Germinal center (tissue), 1 donor: ENCODE data around the gene RBKS.
"Not testable (repeated sequence)": the region's sequence is repeated elsewhere in the genome, so short reads cannot be mapped to it uniquely, and the experiment has no call there.

Experiments used
- DNase-seq: peaks from one replicate; pipeline ENCODE4 v3.0.0; 2012; ENCODE audit warnings: mixed read lengths, low spot score

RBKS gene

DNA sequence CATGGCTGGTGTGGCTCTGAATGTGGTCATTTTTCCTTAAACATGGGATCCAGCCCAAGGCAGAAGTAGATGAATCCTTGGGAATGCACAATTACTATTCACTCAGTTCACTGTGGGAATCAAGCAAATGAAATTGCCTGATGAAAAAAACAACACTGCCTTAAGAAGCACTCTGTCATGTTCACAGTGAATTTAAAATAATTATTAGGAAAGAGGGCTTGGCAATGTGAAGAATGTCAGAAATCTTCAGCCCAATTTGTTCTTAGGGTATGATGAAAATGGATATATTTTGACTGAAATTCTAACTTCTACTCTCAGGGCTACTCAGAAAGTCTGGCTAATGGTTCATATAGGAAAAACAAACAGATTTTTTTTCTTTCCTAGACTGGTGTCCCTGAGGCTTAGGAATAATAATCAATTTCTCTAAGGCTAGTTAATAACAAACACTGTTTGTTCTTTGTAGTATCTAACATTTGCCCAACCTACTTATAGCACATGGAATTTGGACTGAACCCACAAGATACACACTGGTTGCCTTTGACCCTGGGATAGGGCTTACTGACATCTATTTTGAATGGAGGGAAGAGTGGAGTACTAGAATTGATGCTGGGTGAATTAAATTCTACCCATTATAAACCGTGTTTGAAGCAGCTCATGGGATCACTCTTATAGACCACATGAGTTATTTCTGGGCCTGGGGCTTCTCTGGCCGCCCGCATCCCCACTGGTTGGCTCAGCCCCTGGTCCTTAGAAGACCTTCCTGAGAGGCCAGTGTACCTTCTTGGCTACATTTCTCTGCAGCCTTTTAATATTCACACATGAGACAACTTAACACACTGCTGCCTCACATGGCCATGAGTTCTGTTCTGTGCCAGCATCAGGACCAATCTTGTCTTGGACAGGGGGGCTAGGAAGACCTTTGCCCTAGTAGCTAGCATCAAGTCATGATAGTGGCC is 127.0 kb downstream of the RBKS start:
- DNase-seq: no peak

DNA sequence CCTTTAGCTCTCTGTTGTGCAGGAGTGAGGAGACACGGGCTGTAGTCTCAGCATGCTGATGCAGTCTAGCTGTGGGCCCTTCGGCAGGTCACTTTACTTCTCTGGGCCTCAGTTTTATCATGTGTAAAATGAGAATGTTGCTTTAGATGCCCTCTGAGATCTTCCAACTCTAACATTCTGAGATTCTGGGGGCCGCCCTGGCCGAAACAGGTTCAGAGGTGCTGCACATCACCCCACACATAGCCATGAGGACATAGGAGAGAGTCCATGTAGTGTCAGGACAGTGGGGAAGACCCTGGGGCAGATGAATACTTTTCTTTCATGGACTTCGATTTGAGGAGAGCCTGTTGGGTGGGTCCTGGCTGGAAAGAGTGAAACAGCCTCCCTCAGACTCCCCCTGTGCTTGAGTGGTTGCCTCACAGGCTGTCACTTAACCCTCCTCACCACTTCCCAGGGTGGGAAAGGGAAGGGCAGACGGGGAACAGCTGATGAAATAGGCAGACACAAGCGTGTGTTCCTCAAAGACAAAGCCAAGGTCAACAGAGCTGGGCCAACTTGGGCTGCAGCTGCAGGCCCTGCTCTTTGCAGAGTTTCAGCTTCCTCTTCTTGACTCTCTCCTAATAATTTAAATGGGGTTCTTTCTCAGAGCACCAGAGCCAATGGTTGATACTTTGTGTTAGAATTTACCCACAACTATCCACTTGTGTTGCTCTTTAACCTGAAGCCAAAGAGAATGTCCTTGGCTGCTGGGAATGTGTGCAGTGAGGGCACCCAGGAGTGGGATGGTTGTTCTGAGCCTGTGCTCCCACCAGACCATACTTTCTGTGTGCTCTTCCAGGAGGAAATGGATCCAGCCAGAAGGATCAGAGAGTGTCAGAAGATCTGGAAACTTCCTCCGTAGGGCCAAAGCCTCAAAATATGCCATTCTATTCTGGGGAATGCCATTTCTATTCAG is 133.4 kb downstream of the RBKS start:
- no peak for DNase-seq

DNA sequence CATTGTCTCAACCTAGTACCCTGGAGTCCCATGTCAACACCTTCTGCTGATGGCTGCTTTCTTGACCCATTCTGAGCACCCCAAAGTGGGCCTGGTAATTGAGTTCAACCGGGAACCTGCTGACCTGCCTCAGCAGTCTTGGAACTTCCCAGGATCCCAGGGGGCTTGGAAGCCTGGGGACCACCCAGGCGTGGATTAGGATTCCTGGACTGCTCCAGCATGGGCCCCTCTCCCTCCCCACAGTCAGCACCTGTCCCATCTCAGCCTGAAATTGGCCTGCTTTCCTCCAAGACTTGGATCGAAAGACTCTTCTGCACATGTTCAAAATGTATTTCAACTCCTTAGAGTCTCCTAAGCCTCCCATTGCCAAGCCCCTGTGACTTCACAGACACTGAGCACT is 134.1 kb downstream of the RBKS start:
- no peak for DNase-seq

DNA sequence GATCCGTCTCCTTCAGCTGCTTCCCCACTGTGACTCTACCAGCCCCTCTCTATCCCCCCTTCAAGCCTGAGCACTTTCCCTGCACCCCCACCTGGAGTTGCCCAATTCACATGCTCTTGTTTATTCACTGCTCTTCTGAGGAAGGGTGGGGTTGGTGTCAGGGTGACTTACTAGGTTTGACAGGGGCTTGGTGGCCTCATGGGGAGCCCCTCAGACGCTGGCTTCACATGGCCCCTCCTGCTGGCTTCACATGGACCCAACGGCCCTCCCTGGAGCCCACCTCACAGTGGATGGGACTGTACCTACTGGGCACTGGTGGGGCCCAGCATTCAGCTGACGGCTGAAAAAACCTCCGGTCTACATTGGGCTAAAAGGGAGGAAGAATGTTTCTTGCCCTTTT is 135.4 kb downstream of the RBKS start:
- no peak for DNase-seq

DNA sequence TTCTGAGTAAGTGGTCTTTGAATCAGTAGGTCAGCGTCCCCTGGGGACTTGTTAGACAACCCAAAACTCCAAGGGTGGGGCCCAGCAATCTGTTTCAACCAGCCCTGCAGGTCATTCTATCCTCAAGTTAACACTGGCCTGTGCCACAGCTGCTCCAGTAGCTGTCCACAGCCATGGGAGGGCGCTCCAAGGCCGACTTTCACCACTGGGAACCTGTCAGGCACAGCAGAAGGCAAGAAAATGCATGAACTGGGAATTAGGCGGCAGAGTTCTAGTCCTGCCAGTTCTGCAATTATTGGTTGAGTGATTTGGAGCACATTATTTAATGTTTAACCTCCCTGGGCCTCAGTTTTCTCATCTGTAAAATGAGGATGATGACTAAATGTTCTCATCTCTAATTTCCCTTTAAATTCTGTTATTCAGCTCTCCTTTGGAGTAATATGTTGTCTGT is 136.0 kb downstream of the RBKS start:
- peak; percentile 53 for DNase-seq

DNA sequence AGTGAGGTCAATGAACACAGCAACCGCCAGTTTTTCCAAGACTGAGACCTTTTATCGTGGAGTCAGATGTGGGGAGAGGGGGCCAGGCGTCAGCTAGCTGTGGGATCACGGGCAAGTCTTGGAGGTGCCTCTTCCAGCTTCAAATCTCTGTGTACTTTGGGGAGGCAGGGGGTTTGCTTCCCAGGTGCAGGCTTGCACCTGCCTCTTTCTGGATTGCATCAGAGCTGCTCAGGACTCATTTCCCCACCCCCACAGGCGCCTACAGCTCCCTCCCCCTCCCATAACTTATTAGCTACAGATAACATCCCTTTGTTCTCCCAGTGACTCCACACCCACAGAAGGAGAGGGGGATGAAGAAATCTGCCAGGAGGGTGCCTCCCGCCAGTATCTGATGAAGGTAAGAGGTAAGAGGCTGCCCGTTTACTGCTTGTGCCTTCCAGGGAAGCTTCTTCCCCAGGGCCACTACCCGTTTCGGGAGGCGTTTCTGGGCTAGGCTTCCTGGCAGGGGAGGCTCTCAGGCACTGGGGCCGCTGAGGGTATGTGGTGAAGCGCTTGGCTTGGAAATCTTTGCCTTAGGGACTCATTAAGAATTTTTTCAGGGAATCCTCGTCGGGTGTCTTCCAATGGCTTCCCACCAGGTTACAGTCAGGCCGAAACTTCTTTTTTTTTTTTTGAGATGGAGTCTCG is 137.5 kb downstream of the RBKS start:
- no peak for DNase-seq

DNA sequence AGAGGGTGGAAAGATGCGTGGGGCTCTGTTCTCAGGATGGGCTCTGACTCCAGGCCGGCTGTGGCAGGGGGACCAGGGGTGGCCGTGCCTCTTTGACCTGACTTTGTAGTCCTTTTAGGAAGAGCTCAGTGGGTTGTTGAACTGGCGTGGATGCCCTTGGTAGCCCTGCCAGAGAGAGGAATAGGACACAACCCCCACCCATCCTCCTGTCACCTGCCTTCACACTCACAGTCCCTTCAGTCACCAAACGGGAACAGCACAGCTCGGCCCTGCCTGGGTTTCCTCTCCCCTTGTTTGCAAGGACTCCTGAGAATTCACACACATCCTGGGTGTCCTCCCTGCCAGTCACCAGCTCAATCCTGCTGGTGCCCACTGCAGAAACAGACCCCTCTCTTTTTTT is 138.8 kb downstream of the RBKS start:
- no peak for DNase-seq

DNA sequence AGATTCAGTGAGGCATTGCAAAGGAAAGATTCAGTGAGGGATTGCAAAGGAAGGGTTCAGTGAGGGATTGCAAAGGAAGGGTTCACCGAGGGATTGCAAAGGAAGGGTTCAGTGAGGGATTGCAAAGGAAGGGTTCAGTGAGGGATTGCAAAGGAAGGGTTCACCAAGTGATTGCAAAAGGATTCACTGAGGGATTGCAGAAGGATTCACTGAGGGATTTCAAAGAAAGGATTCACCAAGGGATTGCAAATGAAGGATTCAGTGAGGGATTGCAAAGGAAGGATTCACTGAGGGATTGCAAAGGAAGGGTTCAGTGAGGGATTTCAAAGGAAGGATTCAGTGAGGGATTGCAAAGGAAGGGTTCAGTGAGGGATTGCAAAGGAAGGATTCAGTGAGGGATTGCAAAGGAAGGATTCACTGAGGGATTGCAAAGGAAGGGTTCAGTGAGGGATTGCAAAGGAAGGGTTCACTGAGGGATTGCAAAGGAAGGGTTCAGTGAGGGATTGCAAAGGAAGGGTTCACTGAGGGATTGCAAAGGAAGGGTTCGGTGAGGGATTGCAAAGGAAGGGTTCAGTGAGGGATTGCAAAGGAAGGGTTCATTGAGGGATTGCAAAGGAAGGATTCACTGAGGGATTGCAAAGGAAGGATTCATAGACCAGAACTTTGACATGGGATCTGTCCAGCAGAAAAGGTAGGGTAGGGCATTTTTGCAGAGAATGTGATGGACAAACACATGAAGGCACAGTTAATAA is 141.2 kb downstream of the RBKS start:
- DNase-seq: not testable (repeated sequence)

DNA sequence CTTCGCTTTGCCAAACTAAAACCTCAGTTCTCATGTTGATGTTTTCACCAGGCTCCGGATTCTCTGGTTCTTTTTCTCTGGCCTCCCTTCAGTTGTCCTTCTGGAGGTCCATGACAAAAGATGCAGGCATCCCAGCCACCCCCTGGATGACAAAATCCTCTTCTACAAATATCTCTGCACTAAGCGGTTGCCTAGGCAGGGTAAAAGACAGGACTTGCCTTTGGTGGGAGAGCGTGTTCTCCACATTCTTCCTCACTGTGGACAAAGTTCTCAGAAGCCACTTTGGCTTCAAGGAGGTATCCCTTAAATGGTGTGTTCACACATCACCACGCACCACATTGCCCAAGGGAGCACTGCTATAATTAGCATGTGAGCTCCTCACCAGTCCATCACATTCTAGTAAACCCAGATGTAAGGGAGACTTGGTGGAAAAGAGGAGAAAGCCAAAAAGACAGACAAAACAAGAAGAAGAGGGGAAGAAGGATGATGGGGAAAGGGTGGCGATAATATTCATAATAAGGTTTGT is 142.3 kb downstream of the RBKS start:
- DNase-seq: no peak

DNA sequence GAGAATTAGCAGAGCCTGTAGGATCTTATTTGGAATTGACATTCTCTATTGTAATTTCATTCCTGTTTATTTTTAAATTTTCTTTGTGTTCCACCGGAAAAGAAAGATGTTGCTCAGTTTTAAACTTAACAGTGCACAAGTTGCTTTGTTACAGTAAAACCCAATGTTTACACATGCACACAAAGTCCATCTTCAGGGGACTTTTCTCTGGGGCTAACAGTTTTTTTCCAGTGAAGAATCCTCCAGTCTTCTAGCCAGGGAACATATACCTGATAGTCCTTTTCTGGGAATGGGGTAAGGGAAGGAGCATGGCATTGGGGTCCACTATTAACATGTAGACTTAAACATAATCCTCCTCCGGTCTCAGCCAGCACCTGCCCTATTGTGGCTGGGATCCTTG is 143.9 kb downstream of the RBKS start:
- no peak for DNase-seq

DNA sequence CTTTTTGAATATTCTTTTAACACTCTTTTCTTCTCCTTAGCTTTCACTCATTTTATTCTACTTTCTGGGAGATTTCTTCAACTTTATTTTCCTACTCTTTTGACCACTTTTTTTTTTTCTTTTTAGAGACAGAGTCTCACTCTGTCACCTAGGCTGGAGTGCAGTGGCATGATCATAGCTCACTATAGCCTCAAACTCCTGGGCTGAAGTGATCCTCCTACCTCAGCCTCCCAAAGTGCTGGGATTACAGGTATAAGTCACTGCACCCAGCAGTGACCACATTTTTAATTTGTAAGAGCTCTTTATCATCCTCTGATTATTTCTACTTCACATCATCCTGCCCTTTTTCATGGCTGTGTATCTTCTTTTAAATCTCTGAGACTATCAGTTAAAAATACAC is 144.7 kb downstream of the RBKS start:
- DNase-seq: not testable (repeated sequence)

DNA sequence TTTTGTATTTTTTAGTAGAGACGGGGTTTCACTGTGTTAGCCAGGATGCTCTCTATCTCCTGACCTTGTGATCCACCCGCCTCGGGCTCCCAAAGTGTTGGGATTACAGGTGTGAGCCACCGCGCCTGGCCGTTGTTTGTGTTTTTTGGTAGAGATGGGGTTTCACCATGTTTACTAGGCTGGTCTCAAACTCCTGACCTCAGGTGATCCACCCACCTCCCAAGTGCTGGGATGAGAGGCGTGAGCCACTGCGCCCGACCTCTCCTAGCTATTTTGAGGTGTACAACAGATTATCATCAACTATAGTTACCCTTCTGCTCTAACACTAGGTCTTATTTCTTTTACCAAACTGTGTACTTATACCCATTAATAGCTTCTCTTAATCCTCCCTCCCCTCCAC is 147.6 kb downstream of the RBKS start:
- DNase-seq: no peak

DNA sequence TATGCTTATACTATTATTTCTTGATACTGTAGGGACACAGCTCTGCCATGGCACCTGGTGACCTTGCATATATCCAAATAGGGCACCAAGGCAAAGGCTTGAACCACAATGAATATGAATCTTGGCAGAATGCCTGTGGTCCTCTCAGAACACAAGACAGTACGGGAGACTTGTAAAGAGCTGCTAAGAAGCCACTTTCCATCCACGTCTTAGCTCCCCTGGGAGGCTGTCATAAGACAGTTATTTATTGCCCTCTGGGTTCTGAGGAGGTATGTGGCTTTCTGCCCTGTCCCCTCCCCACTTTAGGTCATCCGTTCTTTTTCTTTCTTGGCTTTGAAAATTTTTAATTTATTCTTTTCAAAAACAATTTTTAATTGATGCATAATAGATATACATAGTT is 148.5 kb downstream of the RBKS start:
- no peak for DNase-seq

DNA sequence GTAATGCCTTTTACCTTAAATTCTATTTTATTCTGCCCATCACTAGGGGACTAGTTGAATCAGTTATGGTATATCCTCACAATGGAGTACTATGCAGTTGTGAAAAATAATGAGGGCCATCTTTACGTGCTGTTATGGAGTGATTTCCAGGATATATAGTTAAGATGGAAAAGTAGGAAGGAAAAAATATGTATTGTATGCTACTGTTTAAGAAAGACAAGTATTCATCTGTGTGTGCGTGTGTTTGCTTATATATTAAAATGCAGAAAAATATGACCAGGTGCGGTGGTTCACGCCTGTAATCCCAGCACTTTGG is 151.2 kb downstream of the RBKS start:
- no peak for DNase-seq

DNA sequence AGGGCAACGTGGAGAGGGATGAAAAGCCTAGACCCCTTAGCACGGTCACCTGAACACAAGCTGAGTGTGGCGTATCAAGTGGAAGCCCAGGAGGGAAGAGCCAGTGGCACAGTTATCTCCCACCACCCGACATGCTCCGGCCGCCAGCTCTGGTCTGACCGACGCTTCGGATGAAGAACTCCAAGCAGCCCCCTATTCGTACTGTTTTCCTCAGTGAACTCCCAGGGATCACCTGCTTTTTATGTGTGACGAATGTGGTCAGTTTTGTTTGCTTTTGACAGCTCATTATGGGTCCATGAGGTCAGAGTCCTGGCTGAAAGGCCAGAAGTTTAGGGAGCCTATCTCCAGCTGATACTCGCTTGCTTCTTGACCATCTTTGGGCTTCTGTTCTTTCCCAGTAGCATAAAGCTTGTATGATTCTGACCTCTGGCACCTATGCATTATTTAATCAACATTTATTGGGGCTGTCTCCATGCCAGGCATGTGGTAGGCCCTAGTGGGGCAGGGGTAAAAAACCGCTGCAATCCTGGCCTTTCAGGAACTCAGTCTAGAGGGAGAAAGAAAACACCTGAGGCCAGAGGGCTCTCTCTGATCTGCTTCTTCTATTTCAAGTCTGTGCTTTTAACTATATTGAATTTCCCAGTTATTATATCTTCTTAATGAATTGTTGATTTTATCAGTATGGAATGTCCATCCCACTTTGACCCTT is 151.7 kb downstream of the RBKS start:
- no peak for DNase-seq

DNA sequence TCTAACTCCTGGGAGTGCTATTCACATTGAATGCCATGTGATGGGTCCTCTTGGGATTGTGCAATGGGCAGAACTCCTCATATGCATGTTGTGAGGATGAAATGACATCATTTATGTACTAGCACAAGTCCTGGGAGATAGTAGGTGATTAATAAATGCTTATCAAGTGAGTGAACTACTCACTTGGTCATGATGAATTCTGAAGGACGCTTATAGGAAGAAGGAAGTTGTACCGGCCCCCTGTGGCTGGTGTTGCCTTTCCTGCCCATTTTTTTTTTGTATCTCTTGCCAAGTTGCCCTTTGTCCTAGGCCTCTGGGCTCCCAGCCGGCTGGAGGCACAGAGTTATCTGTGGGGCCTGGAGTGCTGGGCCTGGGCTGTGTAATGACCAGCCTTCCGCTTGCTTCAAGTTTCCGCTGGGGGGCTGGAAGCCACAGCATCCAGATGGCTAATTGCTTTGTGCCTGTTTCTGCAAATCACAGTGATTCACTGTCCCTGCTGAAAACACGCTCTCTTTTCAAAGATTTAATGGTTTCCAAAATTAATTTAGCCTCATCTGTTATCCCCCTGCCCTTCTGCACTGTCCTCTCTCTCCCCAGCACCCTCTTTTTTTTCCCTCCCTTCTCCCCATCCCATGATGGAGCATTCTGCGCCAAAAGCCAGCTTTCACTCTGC is 152.4 kb downstream of the RBKS start:
- no peak for DNase-seq

DNA sequence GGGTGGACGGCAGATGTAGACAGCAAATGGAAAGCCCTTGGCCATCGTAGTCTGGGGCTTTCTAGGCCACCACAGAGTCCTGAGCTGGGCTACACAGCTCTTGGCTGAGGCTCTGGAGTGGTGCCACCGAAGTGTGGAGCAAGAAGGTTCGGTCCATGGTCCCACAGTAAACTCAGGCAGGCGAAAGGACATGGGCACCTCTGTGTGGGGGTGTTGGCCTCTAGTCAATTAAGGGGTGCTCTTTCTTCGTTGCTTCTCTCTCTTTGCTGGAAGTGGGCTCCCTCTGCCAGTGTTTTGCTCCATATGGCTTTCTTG is 153.3 kb downstream of the RBKS start:
- no peak for DNase-seq

DNA sequence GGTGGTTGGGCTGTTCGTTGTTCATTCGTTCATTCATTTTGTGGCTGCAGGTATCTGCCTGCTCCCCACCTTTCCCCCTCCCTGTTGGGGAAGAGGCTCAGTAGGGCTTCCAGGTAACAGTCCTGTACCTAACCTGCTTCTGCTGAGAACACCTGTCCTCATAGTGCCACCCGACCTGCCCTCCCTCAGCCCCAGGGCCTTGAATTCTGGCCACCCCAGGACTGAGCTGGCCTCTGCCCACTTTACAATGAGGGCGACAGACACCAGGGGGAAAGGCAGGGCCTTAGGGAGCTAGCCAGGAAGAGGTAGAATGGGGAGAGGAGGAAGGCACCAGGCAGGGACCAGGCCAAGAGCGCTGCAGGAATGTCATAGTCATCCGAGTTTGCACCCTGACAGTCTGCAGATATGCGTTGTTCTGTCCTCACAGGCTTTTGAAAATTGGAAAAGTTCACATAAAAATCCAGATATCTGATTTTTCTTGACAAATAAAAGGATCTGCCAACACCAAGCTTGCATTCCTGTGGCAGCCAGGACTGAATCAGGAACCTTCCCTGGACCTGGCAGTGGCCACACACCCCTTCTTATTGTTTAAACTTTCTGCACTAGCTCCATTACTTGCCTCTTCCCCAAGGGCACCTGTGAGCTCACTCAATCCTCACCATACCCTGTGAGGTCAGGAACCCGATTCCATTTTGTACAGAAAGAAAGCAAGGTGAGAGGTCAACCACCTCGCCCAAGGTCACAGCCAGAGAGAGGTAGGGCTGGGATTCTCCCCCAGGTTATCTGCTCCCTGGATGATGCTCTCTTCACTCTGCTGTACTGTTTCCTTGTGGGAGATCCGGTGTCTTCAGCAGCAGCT is 153.9 kb downstream of the RBKS start:
- no peak for DNase-seq

DNA sequence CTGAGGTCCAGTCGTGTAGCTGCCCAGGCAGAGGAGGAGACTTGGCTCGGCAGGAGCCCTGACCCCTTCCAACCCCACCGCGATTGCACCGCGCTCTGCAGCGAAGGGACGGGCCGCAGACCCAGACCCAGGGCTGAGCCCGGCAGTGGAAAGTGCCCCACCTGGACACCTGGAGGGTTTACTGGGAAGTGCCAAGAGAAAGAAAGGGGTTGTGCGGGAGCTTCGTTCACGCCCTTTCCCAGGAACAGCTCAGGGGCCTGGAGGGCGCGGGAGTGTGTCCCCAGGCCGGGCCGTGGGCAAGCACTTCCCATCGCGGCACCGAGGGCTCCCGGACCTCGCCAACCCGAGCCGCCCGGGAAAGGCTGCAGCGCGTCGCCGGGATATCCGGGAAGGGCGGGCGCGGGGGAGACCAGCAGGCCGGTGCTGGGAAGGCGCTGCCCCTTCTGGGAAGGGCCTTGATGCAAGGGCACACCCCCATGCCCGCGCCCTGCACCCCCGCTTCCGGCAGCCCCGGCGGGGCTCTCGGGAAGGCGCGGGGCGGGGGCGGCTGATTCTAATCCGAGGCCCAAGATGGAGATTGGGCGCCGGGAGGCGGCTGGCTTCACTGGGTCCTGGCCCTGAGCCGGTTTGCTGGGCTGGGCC is 154.8 kb downstream of the RBKS start:
- DNase-seq: peak; percentile 41
